ENCODE measurements around the gene TRIM2.

The TRIM2 gene

DNA sequence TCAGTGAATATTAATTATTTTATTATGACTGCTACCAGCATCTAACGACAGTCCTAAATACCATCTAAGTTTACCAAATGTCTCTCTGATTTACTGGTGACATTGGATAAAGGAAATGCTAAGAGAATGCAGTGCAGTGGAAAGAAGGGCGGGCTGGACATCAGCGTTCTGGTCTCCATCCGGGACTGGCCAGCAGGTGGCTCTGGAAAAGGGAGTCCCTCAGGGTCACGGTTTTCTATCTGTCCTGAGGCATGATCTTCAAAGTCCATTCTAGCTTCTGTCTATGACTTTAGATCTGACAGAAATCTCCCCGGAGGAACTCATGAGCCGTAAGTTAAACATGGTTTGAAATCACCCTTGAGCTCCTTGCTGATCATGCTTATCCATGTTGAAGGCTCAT lies 3.3 kb downstream of the TRIM2 start:
- no peak overlapping the region for H3K27ac Mint-ChIP-seq
- H3K4me3 Mint-ChIP-seq = no peak overlapping the region
- no peaks in the 10 kb centered on the region for H3K36me3 Mint-ChIP-seq
- no peaks in the 10 kb centered on the region for H3K9me3 Mint-ChIP-seq
- peaks cover 22% of the 10 kb centered on the region for H3K4me1 Mint-ChIP-seq
- no peaks in the 10 kb centered on the region for H3K27me3 Mint-ChIP-seq

- Mint-ChIP-seq H3K27ac (no peak overlapping the region), H3K4me1 (peaks cover 16% of the 10 kb centered on the region), H3K27me3 (no peaks in the 10 kb centered on the region), H3K36me3 (no peaks in the 10 kb centered on the region), H3K4me3 (no peak overlapping the region), H3K9me3 (no peaks in the 10 kb centered on the region)
These were observed 5.2 kb downstream of the TRIM2 start for GRCh38 chr4:153209410-153209809.

DNA sequence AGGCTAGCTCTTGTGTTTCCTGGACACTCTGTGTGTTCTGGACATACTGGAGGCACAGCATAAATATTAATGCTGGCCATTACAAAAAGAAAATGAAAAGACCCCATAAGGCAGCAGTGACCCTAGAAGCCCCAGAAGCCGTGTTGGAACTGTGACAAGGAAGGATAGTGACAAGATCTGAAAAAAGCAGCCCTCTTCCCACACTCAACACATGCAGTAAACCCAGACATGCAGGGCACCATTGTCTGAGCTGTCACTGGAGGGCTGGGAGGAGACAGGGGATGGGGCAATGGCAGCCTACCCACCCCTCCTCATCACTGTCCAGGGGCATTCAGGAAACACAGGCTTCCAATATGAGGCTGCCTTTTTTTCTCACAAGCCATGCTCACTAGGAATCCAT lies 6.5 kb downstream of the TRIM2 start:
- H3K27ac Mint-ChIP-seq = no peak overlapping the region

GRCh38 chr4:153211986-153212728 lies 7.9 kb downstream of the TRIM2 start:
- Mint-ChIP-seq H3K4me1 (no peaks in the 10 kb centered on the region), H3K9me3 (no peaks in the 10 kb centered on the region), H3K27ac (no peak overlapping the region), H3K27me3 (no peaks in the 10 kb centered on the region), H3K36me3 (no peaks in the 10 kb centered on the region), H3K4me3 (no peak overlapping the region)

More for the DNA sequence above, 6.5 kb downstream of the TRIM2 start:
- Mint-ChIP-seq H3K27me3 (no peaks in the 10 kb centered on the region), H3K36me3 (no peaks in the 10 kb centered on the region), H3K4me3 (no peak overlapping the region), H3K9me3 (no peaks in the 10 kb centered on the region), H3K4me1 (peaks cover 4% of the 10 kb centered on the region)

DNA sequence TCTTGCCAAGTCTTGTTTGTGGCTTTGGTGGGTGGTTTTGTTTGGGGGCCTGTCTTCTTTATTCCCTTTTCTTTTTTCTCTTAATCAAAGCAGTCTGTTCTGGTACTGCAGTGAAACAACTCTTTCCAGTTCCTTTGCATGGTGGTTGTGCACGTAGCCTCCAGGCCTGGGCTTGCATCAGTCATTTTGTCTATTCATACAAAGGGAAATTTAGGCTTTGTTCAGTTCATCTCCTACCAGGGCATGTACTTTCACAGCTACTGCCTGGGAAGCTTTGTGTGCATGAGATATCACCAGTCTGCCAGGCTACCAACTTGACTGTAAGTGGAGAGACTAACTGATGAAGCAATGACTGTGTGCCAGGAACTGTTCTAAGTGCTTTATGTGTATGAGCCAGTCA lies 8.5 kb downstream of the TRIM2 start:
- Mint-ChIP-seq H3K27me3 (no peaks in the 10 kb centered on the region), H3K4me1 (no peaks in the 10 kb centered on the region), H3K9me3 (no peaks in the 10 kb centered on the region), H3K4me3 (no peak overlapping the region), H3K36me3 (no peaks in the 10 kb centered on the region), H3K27ac (no peak overlapping the region)

GRCh38 chr4:153215921-153216320 lies 11.7 kb downstream of the TRIM2 start:
- H3K27ac Mint-ChIP-seq = no peak overlapping the region

DNA sequence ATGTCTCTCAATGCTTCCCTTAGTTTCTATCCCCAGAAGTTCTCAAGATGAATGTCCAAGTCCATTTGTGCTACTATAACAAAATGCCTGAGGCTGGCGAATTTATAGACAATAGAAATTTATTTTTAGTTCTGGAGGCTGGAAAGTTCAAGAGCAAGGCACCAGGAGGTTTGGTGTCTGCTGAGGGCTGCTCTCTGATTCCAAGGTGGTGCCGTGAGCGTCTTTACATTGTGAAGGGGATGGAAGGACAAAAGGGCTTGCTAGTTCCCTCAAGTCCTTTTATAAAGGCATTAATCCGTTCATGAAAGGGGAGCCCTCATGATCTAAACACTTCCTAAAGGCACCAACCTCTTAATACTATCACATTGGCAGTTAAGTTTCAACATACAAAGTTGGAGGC lies 12.3 kb downstream of the TRIM2 start:
- Mint-ChIP-seq H3K4me1 (no peaks in the 10 kb centered on the region), H3K9me3 (no peaks in the 10 kb centered on the region), H3K36me3 (no peaks in the 10 kb centered on the region), H3K27ac (no peak overlapping the region), H3K27me3 (no peaks in the 10 kb centered on the region), H3K4me3 (no peak overlapping the region)

More at GRCh38 chr4:153215921-153216320, 11.7 kb downstream of the TRIM2 start:
- H3K36me3 Mint-ChIP-seq = no peaks in the 10 kb centered on the region
- no peaks in the 10 kb centered on the region for H3K27me3 Mint-ChIP-seq
- H3K9me3 Mint-ChIP-seq = no peaks in the 10 kb centered on the region
- no peak overlapping the region for H3K4me3 Mint-ChIP-seq
- H3K4me1 Mint-ChIP-seq = no peaks in the 10 kb centered on the region

- no peaks in the 10 kb centered on the region for H3K9me3 Mint-ChIP-seq
- H3K36me3 Mint-ChIP-seq = no peaks in the 10 kb centered on the region
- peaks cover 4% of the 10 kb centered on the region for H3K4me1 Mint-ChIP-seq
- no peaks in the 10 kb centered on the region for H3K27me3 Mint-ChIP-seq
- no peak overlapping the region for H3K4me3 Mint-ChIP-seq
- H3K27ac Mint-ChIP-seq = no peak overlapping the region
These were observed 13.2 kb downstream of the TRIM2 start for GRCh38 chr4:153217440-153217839.

DNA sequence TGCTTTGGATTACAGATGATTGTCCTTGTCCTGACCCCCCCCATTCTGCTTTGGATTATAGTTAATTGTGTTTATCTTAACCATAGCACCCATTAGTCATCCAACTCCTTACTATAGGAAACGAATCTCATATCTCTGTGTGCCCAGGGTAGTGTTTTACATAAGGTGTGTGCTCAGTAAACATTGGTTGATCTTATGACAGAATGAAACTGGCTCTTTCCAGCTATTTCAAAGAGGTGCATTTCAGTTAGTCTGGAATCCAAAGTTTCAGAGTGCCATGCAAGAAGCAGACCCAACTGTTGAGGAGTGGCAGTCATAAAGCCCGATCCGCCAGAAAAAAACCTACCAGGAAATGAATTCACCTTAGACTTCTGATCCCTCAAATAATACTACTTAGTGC lies 14.7 kb downstream of the TRIM2 start:
- H3K27ac Mint-ChIP-seq = no peak overlapping the region
- peaks cover 16% of the 10 kb centered on the region for H3K4me1 Mint-ChIP-seq
- no peaks in the 10 kb centered on the region for H3K36me3 Mint-ChIP-seq
- no peaks in the 10 kb centered on the region for H3K27me3 Mint-ChIP-seq
- no peaks in the 10 kb centered on the region for H3K9me3 Mint-ChIP-seq
- no peak overlapping the region for H3K4me3 Mint-ChIP-seq

GRCh38 chr4:153220682-153221395 lies 16.6 kb downstream of the TRIM2 start:
- Mint-ChIP-seq H3K36me3 (no peaks in the 10 kb centered on the region), H3K9me3 (no peaks in the 10 kb centered on the region), H3K27ac (peak overlapping the region; percentile 20), H3K4me3 (no peak overlapping the region), H3K4me1 (peaks cover 32% of the 10 kb centered on the region), H3K27me3 (no peaks in the 10 kb centered on the region)

- H3K9me3 Mint-ChIP-seq = no peaks in the 10 kb centered on the region
- H3K27me3 Mint-ChIP-seq = no peaks in the 10 kb centered on the region
- H3K4me3 Mint-ChIP-seq = peak overlapping the region; percentile 89
- H3K27ac Mint-ChIP-seq = peak overlapping the region; percentile 53
- H3K36me3 Mint-ChIP-seq = no peaks in the 10 kb centered on the region
- peaks cover 36% of the 10 kb centered on the region for H3K4me1 Mint-ChIP-seq
These were observed 17.8 kb downstream of the TRIM2 start for GRCh38 chr4:153221783-153222706.

- no peaks in the 10 kb centered on the region for H3K36me3 Mint-ChIP-seq
- peaks cover 36% of the 10 kb centered on the region for H3K4me1 Mint-ChIP-seq
- no peak overlapping the region for H3K27ac Mint-ChIP-seq
- H3K4me3 Mint-ChIP-seq = peak overlapping the region; percentile 89
- no peaks in the 10 kb centered on the region for H3K27me3 Mint-ChIP-seq
- no peaks in the 10 kb centered on the region for H3K9me3 Mint-ChIP-seq
These were observed 18.6 kb downstream of the TRIM2 start for GRCh38 chr4:153222707-153223426.

DNA sequence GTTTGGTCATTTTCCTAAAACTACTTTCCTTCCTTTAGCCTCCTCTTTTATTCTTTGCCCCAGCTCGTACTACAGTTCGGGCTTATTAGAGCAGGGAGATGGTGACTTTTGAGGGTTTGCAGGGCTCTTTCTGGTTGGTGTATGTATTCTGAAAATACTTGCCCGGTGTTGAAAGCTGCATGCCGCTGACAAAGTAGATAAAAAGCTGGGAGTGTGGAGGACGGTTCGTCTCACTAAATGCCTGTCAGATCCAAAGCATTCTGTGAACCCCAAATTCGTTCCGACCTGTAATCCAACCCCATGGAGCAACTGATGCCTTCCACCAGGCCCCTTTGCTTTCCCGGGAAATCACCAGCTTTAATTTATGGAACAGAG lies 19.2 kb downstream of the TRIM2 start:
- Mint-ChIP-seq H3K27ac (no peak overlapping the region), H3K4me3 (peak overlapping the region; percentile 89), H3K9me3 (no peaks in the 10 kb centered on the region), H3K27me3 (no peaks in the 10 kb centered on the region), H3K36me3 (no peaks in the 10 kb centered on the region), H3K4me1 (peaks cover 36% of the 10 kb centered on the region)

GRCh38 chr4:153223930-153224329 lies 19.7 kb downstream of the TRIM2 start:
- Mint-ChIP-seq H3K27ac (peak overlapping the region; percentile 5), H3K4me1 (peaks cover 36% of the 10 kb centered on the region), H3K27me3 (no peaks in the 10 kb centered on the region), H3K36me3 (no peaks in the 10 kb centered on the region), H3K9me3 (no peaks in the 10 kb centered on the region), H3K4me3 (peak overlapping the region; percentile 89)

GRCh38 chr4:153224474-153224873 lies 20.2 kb downstream of the TRIM2 start:
- Mint-ChIP-seq H3K27ac (peak overlapping the region; percentile 5), H3K4me1 (peaks cover 36% of the 10 kb centered on the region), H3K27me3 (no peaks in the 10 kb centered on the region), H3K4me3 (peak overlapping the region; percentile 89), H3K36me3 (no peaks in the 10 kb centered on the region), H3K9me3 (no peaks in the 10 kb centered on the region)

All from activated naive CD4-positive, alpha-beta T cell treated with anti-CD3 and anti-CD28 coated beads, Interleukin-2, amount 50 U/mL, for 24 hours (primary cell).